PC-3 (cell line): Measurements from ENCODE around the gene LY6G5C. TPM values are rescaled to one million over a fixed set of nuclear protein-coding genes. Genes with fewer than 3 reads are reported as not detected.

Experiments
- ATAC-seq: fragments of 200-7000 bp; cut with Tn5 transposase; 2 replicates; pipeline ENCODE4 v1.9.1; 2020; ENCODE audit warnings: mild to moderate bottlenecking, moderate library complexity
- BruUV-seq: library from RNA; stranded (reverse); fragments of 400-500 nt; replicated peaks from 2 replicates; lab custom pipeline; 2021; lab: Mats Ljungman, UMichigan
- CTCF ChIA-PET: fragments of 300-600 bp; sonication (Branson Sonifier 250); formaldehyde crosslinking; loops from one replicate; lab custom pipeline; 2022; ENCODE audit warnings: antibody characterized with exemption; lab: Charles Lee
- POLR2A ChIA-PET: fragments of 300-600 bp; sonication (Branson Sonifier 250); formaldehyde crosslinking; loops from one replicate; lab custom pipeline; 2022; ENCODE audit warnings: antibody characterized with exemption; ENCODE audit not compliant: unreplicated experiment; lab: Charles Lee
- DNase-seq: peaks from one replicate; pipeline ENCODE4 v3.0.0-alpha.2; 2015
- H2AFZ ChIP-seq: fragments of 300-600 bp; sonication (generic); 2 replicates; pipeline ENCODE4 v1.6.0; 2016; ENCODE audit warnings: antibody characterized with exemption, low read length
- H3F3A ChIP-seq: fragments of 300-600 bp; sonication (generic); one replicate; pipeline ENCODE4 v1.6.0; 2017; ENCODE audit warnings: antibody characterized with exemption, low read length, control low read depth, mild to moderate bottlenecking; ENCODE audit not compliant: unreplicated experiment
- H3K27ac ChIP-seq: fragments of 300-600 bp; sonication (generic); 2 replicates; pipeline ENCODE4 v1.5.1; 2016; ENCODE audit warnings: mild to moderate bottlenecking, low read length
- H3K27me3 ChIP-seq: fragments of 300-600 bp; sonication (generic); 2 replicates; pipeline ENCODE4 v1.6.1; 2016; ENCODE audit warnings: low read length, mixed read lengths
- H3K36me3 ChIP-seq: fragments of 300-600 bp; sonication (generic); 2 replicates; pipeline ENCODE4 v1.6.1; 2016; ENCODE audit warnings: low read depth, mixed run types, low read length, mixed read lengths
- H3K4me1 ChIP-seq: fragments of 300-600 bp; sonication (generic); 2 replicates; pipeline ENCODE4 v1.5.1; 2016; ENCODE audit warnings: low read length; ENCODE audit not compliant: insufficient read depth
- H3K4me2 ChIP-seq: fragments of 300-600 bp; sonication (generic); 2 replicates; pipeline ENCODE4 v1.6.0; 2016; ENCODE audit warnings: low read length
- H3K4me3 ChIP-seq: fragments of 300-600 bp; sonication (generic); 2 replicates; pipeline ENCODE4 v1.5.1; 2016; ENCODE audit warnings: mild to moderate bottlenecking, low read length, mixed read lengths
- H3K79me2 ChIP-seq: fragments of 300-600 bp; sonication (generic); 2 replicates; pipeline ENCODE4 v1.6.1; 2017; ENCODE audit warnings: low read length, mixed read lengths
- H3K9ac ChIP-seq: fragments of 300-600 bp; sonication (generic); 2 replicates; pipeline ENCODE4 v1.6.0; 2016; ENCODE audit warnings: mild to moderate bottlenecking, low read length
- H3K9me2 ChIP-seq: fragments of 300-600 bp; sonication (generic); replicated peaks from 2 replicates; pipeline ENCODE4 v1.6.1; 2016; ENCODE audit warnings: mixed run types, low read length, mixed read lengths
- H3K9me3 ChIP-seq: fragments of 300-600 bp; sonication (generic); 2 replicates; pipeline ENCODE4 v1.6.1; 2016; ENCODE audit warnings: low read length, mixed read lengths
- H4K20me1 ChIP-seq: fragments of 300-600 bp; sonication (generic); 2 replicates; pipeline ENCODE4 v1.6.1; 2016; ENCODE audit warnings: low read length, mixed read lengths
- CTCF ChIP-seq: fragments of 300-600 bp; sonication (generic); conservative IDR thresholded peaks from 2 replicates; pipeline ENCODE4 v1.5.1; 2017; ENCODE audit warnings: antibody characterized with exemption, low read depth, mild to moderate bottlenecking, low read length
- EZH2 ChIP-seq: fragments of 300-600 bp; sonication (generic); IDR thresholded peaks from one replicate; pipeline ENCODE4 v1.6.1; 2017; ENCODE audit warnings: antibody characterized with exemption, mild to moderate bottlenecking, low read length; ENCODE audit not compliant: unreplicated experiment
- EZH2phosphoT487 ChIP-seq: fragments of 300-600 bp; sonication (generic); IDR thresholded peaks from 2 replicates; pipeline ENCODE4 v1.6.1; 2018; ENCODE audit warnings: mild to moderate bottlenecking, antibody characterized with exemption, low read length, borderline replicate concordance
- intact Hi-C: fragments of 100-400 bp; cut with micrococcal nuclease; formaldehyde crosslinking; loops from 2 replicates; pipeline ENCODE4 v1.9.0; 2023
- total RNA-seq: library from RNA; depleted of rRNA; stranded (reverse); fragments of >200 nt; gene quantifications from 2 replicates; pipeline ENCODE4 v1.2.3, GENCODE V29; 2014

Gene LY6G5C
- total RNA-seq, 1 experiment from 2014 or later: 1.8 TPM

GRCh38 chr6:31654574-31655348, 26.1 kb downstream of the LY6G5C start:
- Histone ChIP-seq H3K4me1 (peaks cover 41% of the 10 kb centered on the region), H3K4me2 (no peak overlapping the region), H3K27ac (no peak overlapping the region), H4K20me1 (peaks cover 4% of the 10 kb centered on the region; the same call in 1 of the 2 replicates), H2AFZ (no peak overlapping the region), H3K36me3 (peaks cover 8% of the 10 kb centered on the region; the same call in 1 of the 2 replicates), H3K4me3 (no peak overlapping the region), H3F3A (no peaks in the 10 kb centered on the region), H3K9ac (no peak overlapping the region), H3K27me3 (no peaks in the 10 kb centered on the region), H3K9me3 (no peaks in the 10 kb centered on the region), H3K9me2 (no peaks in the 10 kb centered on the region), H3K79me2 (peaks cover 53% of the 10 kb centered on the region)
- intact Hi-C loops: no loop called here
- BruUV-seq: no TSS peak
- no peak for ATAC-seq
- CTCF ChIA-PET: no interaction called here
- TF ChIP-seq EZH2phosphoT487 (no peak), EZH2 (no peak), CTCF (no peak)
- no peak for DNase-seq
- POLR2A ChIA-PET: no interaction called here

GRCh38 chr6:31652925-31653724, 27.7 kb downstream of the LY6G5C start:
- no peak for DNase-seq
- Histone ChIP-seq H3K9me3 (no peaks in the 10 kb centered on the region), H2AFZ (peak overlapping the region; percentile 69), H3K36me3 (peaks cover 23% of the 10 kb centered on the region), H3K9ac (peak overlapping the region; percentile 95), H3K4me3 (peak overlapping the region; percentile 88), H3K4me1 (peaks cover 24% of the 10 kb centered on the region), H3F3A (no peaks in the 10 kb centered on the region), H3K9me2 (no peaks in the 10 kb centered on the region), H3K4me2 (peak overlapping the region; percentile 90), H3K27me3 (no peaks in the 10 kb centered on the region), H4K20me1 (no peaks in the 10 kb centered on the region; the same call in 1 of the 2 replicates), H3K27ac (peak overlapping the region; percentile 86), H3K79me2 (peaks cover 46% of the 10 kb centered on the region)
- BruUV-seq: TSS peak; percentile 94
- TF ChIP-seq CTCF: 0 out of 2 replicates have a peak, but pooled peaks have one; percentile 22
- no peak for TF ChIP-seq EZH2
- ChIA-PET POLR2A (interaction anchor here (0.6 to 0.7 kb wide), 4 partner anchors 10 to 245 kb away, joined by 5 to 14 read pairs (median 9); no protein-coding TSS in a partner anchor), CTCF (interaction anchor here (0.6 kb wide), 1 partner anchor 1319 kb away, joined by 5 read pairs; no protein-coding TSS in a partner anchor)
- intact Hi-C loops: loop anchor here (1.0 kb wide), 1 partner anchor 33 kb away; the partner anchor contains the start of gene PRRC2A
- peak; percentile 66 for ATAC-seq
